ENCODE data around the gene OGG1.

DNA sequence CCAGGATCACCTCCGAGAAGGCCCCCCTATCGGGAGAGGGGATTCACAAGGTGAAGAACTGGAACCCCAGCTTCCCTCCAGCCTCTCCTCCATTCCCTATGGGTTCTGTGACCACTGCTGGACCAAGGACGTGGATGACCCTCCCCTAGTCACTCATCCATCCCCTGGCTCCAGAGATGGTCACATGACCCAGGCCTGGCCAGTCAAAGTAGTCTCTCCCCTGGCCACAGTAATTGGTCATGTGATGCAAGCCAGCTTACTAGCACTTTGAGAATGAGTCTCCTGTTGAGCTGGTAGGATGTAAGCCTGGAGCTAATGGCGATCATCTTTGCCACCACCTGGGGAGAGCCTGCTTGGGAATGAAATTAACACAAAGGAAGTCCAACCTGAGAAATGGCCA is 16.1 kb downstream of the OGG1 start:
- TF ChIP-seq, protein P1, sequence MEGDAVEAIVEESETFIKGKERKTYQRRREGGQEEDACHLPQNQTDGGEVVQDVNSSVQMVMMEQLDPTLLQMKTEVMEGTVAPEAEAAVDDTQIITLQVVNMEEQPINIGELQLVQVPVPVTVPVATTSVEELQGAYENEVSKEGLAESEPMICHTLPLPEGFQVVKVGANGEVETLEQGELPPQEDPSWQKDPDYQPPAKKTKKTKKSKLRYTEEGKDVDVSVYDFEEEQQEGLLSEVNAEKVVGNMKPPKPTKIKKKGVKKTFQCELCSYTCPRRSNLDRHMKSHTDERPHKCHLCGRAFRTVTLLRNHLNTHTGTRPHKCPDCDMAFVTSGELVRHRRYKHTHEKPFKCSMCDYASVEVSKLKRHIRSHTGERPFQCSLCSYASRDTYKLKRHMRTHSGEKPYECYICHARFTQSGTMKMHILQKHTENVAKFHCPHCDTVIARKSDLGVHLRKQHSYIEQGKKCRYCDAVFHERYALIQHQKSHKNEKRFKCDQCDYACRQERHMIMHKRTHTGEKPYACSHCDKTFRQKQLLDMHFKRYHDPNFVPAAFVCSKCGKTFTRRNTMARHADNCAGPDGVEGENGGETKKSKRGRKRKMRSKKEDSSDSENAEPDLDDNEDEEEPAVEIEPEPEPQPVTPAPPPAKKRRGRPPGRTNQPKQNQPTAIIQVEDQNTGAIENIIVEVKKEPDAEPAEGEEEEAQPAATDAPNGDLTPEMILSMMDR (IDR thresholded peaks at IDR 0.05) = no peak
- no peak for TF ChIP-seq POLR2A (IDR thresholded peaks at IDR 0.05)
